ENCODE data around the gene B4GALT4.
"Not testable (repeated sequence)": the region's sequence is repeated elsewhere in the genome, so short reads cannot be mapped to it uniquely, and the experiment has no call there.

B4GALT4 gene

GRCh38 chr3:119240591-119241434 lies at the start of gene B4GALT4:
Gene B4GALT4 (minus strand): TSS chr3:119240878. CDS start chr3:119230099, 10,779 bp downstream.
- DNase-seq (ENCODE audit: low read depth), result peak; percentile 92
- no peak for TF ChIP-seq CTCF (conservative IDR thresholded peaks at IDR 0.05; ENCODE audit: low read depth, low read length)
- peak within 1 kb of the TSS; percentile 78 for H3K4me3 ChIP-seq (ENCODE audit: low read depth, low read length)

GRCh38 chr3:119289404-119289770 lies 48.7 kb upstream of the B4GALT4 start:
- no peak for TF ChIP-seq CTCF (conservative IDR thresholded peaks at IDR 0.05; ENCODE audit: low read depth, low read length)
- H3K4me3 ChIP-seq (ENCODE audit: low read depth, low read length), result no peak overlapping the region
- DNase-seq (ENCODE audit: low read depth), result no peak

GRCh38 chr3:119288669-119289403 lies 48.2 kb upstream of the B4GALT4 start:
- no peak for DNase-seq (ENCODE audit: low read depth)
- TF ChIP-seq CTCF (conservative IDR thresholded peaks at IDR 0.05; ENCODE audit: low read depth, low read length), result no peak
- no peak overlapping the region for H3K4me3 ChIP-seq (ENCODE audit: low read depth, low read length)

- no peak overlapping the region for H3K4me3 ChIP-seq (ENCODE audit: low read depth, low read length)
- no peak for DNase-seq (ENCODE audit: low read depth)
- TF ChIP-seq CTCF (conservative IDR thresholded peaks at IDR 0.05; ENCODE audit: low read depth, low read length), result no peak
Observed at GRCh38 chr3:119279584-119280243, 39.0 kb upstream of the B4GALT4 start.

- H3K4me3 ChIP-seq (ENCODE audit: low read depth, low read length), result no peak overlapping the region
- no peak for TF ChIP-seq CTCF (conservative IDR thresholded peaks at IDR 0.05; ENCODE audit: low read depth, low read length)
- DNase-seq (ENCODE audit: low read depth), result no peak
Observed at GRCh38 chr3:119279101-119279554, 38.5 kb upstream of the B4GALT4 start.

- no peak for TF ChIP-seq CTCF (conservative IDR thresholded peaks at IDR 0.05; ENCODE audit: low read depth, low read length)
- H3K4me3 ChIP-seq (ENCODE audit: low read depth, low read length), result no peak overlapping the region
- no peak for DNase-seq (ENCODE audit: low read depth)
Observed at GRCh38 chr3:119276680-119277079, 36.0 kb upstream of the B4GALT4 start.

GRCh38 chr3:119270212-119270611 lies 29.5 kb upstream of the B4GALT4 start:
- H3K4me3 ChIP-seq (ENCODE audit: low read depth, low read length); DNase-seq (ENCODE audit: low read depth): not testable (repeated sequence)

Measured in choroid plexus epithelial cell (primary cell).